T-cell (primary cell): ENCODE data around the gene LDAH. TPM values are rescaled to one million over a fixed set of nuclear protein-coding genes. Genes with fewer than 3 reads are reported as not detected.
A peak's percentile ranks its signal among the peaks of the same experiment; 100 is the strongest.

ENCODE experiments used
- ATAC-seq, 4 experiments: fragments of 200-7000 bp in 3 of 4; fragments of 150-1000 bp in 1 of 4; cut with Tn5 transposase; replicated peaks in 1 of 4; 1 replicate in 3 of 4; 2 replicates in 1 of 4; pipeline ENCODE4 v1.10.0; 2021; ENCODE audit warnings: moderate library complexity in 3 of 4, mild to moderate bottlenecking in 2 of 4, moderate number of reproducible peaks in 1 of 4
- CTCF ChIA-PET, 2 donors: fragments of 300-600 bp; sonication (Branson Sonifier 250); formaldehyde crosslinking; loops; one replicate each; lab custom pipeline; 2022; ENCODE audit warnings: antibody characterized with exemption in 2 of 2; lab: Charles Lee
- POLR2A ChIA-PET, 2 donors: fragments of 300-600 bp; sonication (Branson Sonifier 250); formaldehyde crosslinking; loops; one replicate each; lab custom pipeline; 2022; ENCODE audit warnings: antibody characterized with exemption in 2 of 2; lab: Charles Lee
- DNase-seq, 35 experiments: peaks; one replicate each; pipeline versions ENCODE4 v3.0.0 to v3.0.0-alpha.2; 2013 to 2023
- H3K27ac ChIP-seq: one replicate; pipeline ENCODE4 v1.5.1; 2013; ENCODE audit warnings: low read length
- H3K27me3 ChIP-seq, 2 experiments: replicated peaks in 1 of 2; 1 replicate in 1 of 2; 2 replicates in 1 of 2; pipeline versions ENCODE4 v1.6.1 to v1.7.0; 2013; ENCODE audit warnings: low read length in 1 of 2, mixed read lengths in 1 of 2; ENCODE audit not compliant: control insufficient read depth in 2 of 2, insufficient read depth in 2 of 2; ENCODE audit errors: extremely low read depth in 1 of 2
- H3K36me3 ChIP-seq, 2 donors: 1 replicate in 1 of 2; 2 replicates in 1 of 2; pipeline versions ENCODE4 v1.6.1 to v1.7.0; 2013; ENCODE audit warnings: low read length in 1 of 2; ENCODE audit not compliant: control insufficient read depth in 2 of 2, insufficient read depth in 1 of 2; ENCODE audit errors: extremely low read depth in 1 of 2
- H3K4me1 ChIP-seq, 2 experiments: 1 replicate in 1 of 2; 2 replicates in 1 of 2; pipeline versions ENCODE4 v1.6.1 to v1.7.0; 2013; ENCODE audit warnings: low read length in 2 of 2, mixed read lengths in 1 of 2; ENCODE audit not compliant: insufficient read depth in 2 of 2, control insufficient read depth in 1 of 2; ENCODE audit errors: extremely low read depth in 1 of 2
- H3K4me3 ChIP-seq, 2 donors: 1 replicate in 1 of 2; 2 replicates in 1 of 2; pipeline versions ENCODE4 v1.5.1 to v1.7.0; 2013; ENCODE audit warnings: mild to moderate bottlenecking in 2 of 2, low read length in 1 of 2, moderate library complexity in 1 of 2; ENCODE audit not compliant: control insufficient read depth in 1 of 2; ENCODE audit errors: extremely low read depth in 1 of 2
- H3K9me3 ChIP-seq: 2 replicates; pipeline ENCODE4 v1.7.0; 2013
- H3K27ac Mint-ChIP-seq, 2 donors: one replicate each; pipeline ENCODE4 v1.8.0; 2020 to 2021; ENCODE audit warnings: mild to moderate bottlenecking in 2 of 2, mixed read lengths in 2 of 2
- H3K27me3 Mint-ChIP-seq, 2 donors: one replicate each; pipeline ENCODE4 v1.8.0; 2021 to 2022; ENCODE audit warnings: mixed read lengths in 2 of 2
- H3K36me3 Mint-ChIP-seq: one replicate; pipeline ENCODE4 v1.8.0; 2021; ENCODE audit warnings: mixed read lengths
- H3K4me1 Mint-ChIP-seq, 3 donors: one replicate each; pipeline ENCODE4 v1.8.0; 2020 to 2022; ENCODE audit warnings: mixed read lengths in 3 of 3, mild to moderate bottlenecking in 1 of 3
- H3K4me3 Mint-ChIP-seq, 3 donors: one replicate each; pipeline ENCODE4 v1.8.0; 2020 to 2022; ENCODE audit warnings: mild to moderate bottlenecking in 3 of 3, mixed read lengths in 3 of 3, moderate library complexity in 3 of 3
- H3K9me3 Mint-ChIP-seq, 3 donors: one replicate each; pipeline ENCODE4 v1.8.0; 2020 to 2022; ENCODE audit warnings: mixed read lengths in 3 of 3
- WGBS: methylation state at CpG from one replicate; pipeline ENCODE4 v1.1.5; 2013; ENCODE audit warnings: missing lambda C conversion rate; ENCODE audit not compliant: insufficient coverage; 5-methylcytosine and 5-hydroxymethylcytosine counted together
- total RNA-seq, 35 experiments: library from RNA in 6 of 35; stranded (reverse) in 6 of 35; fragments of 120-200 nt in 1 of 35; gene quantifications; one replicate each; pipeline versions ENCODE4 v1.2.1 to v1.2.4 and lab custom pipeline; 2013 to 2026

Gene LDAH
- total RNA-seq, 5 donors from 2014 or later (not counting 1 experiment from before 2014, with no cell fraction given): 12.3 to 21.2 (median 18.1) TPM

GRCh38 chr2:20648831-20649230 lies 174.1 kb downstream of the LDAH start:
- H3K27ac ChIP-seq: no peak overlapping the region
- peaks cover 4 to 30% of the 10 kb centered on the region in 2 experiments for H3K4me1 ChIP-seq
- no peaks in the 10 kb centered on the region for H3K27me3 ChIP-seq
- ChIA-PET POLR2A (no interaction called here), CTCF (interaction anchor here in 1 of 2 donors (1.1 to 3.6 kb wide), 4 partner anchors 202 to 237 kb away, joined by 3 to 20 read pairs (median 4); partner anchors contain the start of gene RHOB)
- no peaks in the 10 kb centered on the region for H3K9me3 ChIP-seq
- Mint-ChIP-seq H3K36me3 (peaks cover 11% of the 10 kb centered on the region), H3K9me3 (no peaks in the 10 kb centered on the region), H3K27ac (no peak overlapping the region), H3K4me3 (peak overlapping the region; percentile 4 to 91 (median 14)), H3K27me3 (no peaks in the 10 kb centered on the region), H3K4me1 (peaks cover 35 to 42% (median 36%) of the 10 kb centered on the region in 3 donors)
- DNase-seq (no peak), ATAC-seq (no peak)
- H3K36me3 ChIP-seq: peaks cover 0 to 17% of the 10 kb centered on the region in 2 donors
- H3K4me3 ChIP-seq: no peak overlapping the region
- 98% methylated on average over 9 of the region's 9 CpGs for whole genome bisulfite sequencing

- Histone ChIP-seq H3K27me3 (no peaks in the 10 kb centered on the region), H3K4me3 (no peak overlapping the region), H3K36me3 (peaks cover 0 to 19% of the 10 kb centered on the region in 2 donors), H3K27ac (no peak overlapping the region), H3K9me3 (no peaks in the 10 kb centered on the region), H3K4me1 (peaks cover 4 to 30% of the 10 kb centered on the region in 2 experiments)
- Mint-ChIP-seq H3K9me3 (no peaks in the 10 kb centered on the region), H3K27ac (no peak overlapping the region), H3K4me1 (peaks cover 36 to 42% (median 38%) of the 10 kb centered on the region in 3 donors), H3K36me3 (peaks cover 16% of the 10 kb centered on the region), H3K27me3 (no peaks in the 10 kb centered on the region), H3K4me3 (no peak overlapping the region)
- no peak for DNase-seq
- ChIA-PET CTCF (interaction anchor here (0.6 to 1.4 kb wide), 2 partner anchors 199 to 204 kb away, joined by 4 read pairs; no protein-coding TSS in a partner anchor), POLR2A (no interaction called here)
- no peak for ATAC-seq
- WGBS: 100% methylated on average over 4 of the region's 4 CpGs
Measured at GRCh38 chr2:20648206-20648605, 174.7 kb downstream of the LDAH start.

- H3K36me3 Mint-ChIP-seq: peaks cover 18% of the 10 kb centered on the region
- POLR2A ChIA-PET: no interaction called here
- DNase-seq: no peak
- no peak overlapping the region for H3K27ac Mint-ChIP-seq
- no peak overlapping the region for H3K4me3 Mint-ChIP-seq
- no peaks in the 10 kb centered on the region for H3K27me3 ChIP-seq
- peaks cover 4 to 30% of the 10 kb centered on the region in 2 experiments for H3K4me1 ChIP-seq
- ATAC-seq: no peak
- CTCF ChIA-PET: interaction anchor here (0.6 to 1.4 kb wide), 3 partner anchors 198 to 235 kb away, joined by 3 to 4 read pairs (median 4); no protein-coding TSS in a partner anchor
- no peaks in the 10 kb centered on the region for H3K27me3 Mint-ChIP-seq
- 95% methylated on average over 7 of the region's 8 CpGs for WGBS
- peaks cover 39 to 42% (median 40%) of the 10 kb centered on the region in 3 donors for H3K4me1 Mint-ChIP-seq
- H3K9me3 Mint-ChIP-seq: no peaks in the 10 kb centered on the region
- peaks cover 0 to 21% of the 10 kb centered on the region in 2 donors for H3K36me3 ChIP-seq
- no peak overlapping the region for H3K4me3 ChIP-seq
- no peaks in the 10 kb centered on the region for H3K9me3 ChIP-seq
- H3K27ac ChIP-seq: no peak overlapping the region
Measured at GRCh38 chr2:20647738-20648137, 175.2 kb downstream of the LDAH start.

- H3K27me3 ChIP-seq: no peaks in the 10 kb centered on the region
- no peaks in the 10 kb centered on the region for H3K9me3 ChIP-seq
- peaks cover 18% of the 10 kb centered on the region for H3K36me3 Mint-ChIP-seq
- H3K27ac ChIP-seq: no peak overlapping the region
- ChIA-PET CTCF (interaction anchor here (1.0 to 2.0 kb wide), 3 partner anchors 9 to 234 kb away, joined by 3 to 10 read pairs (median 5); no protein-coding TSS in a partner anchor), POLR2A (interaction anchor here in 1 of 2 donors (0.8 to 1.0 kb wide), 2 partner anchors 200 to 205 kb away, joined by 3 read pairs; partner anchors contain the start of gene RHOB)
- no peak for DNase-seq
- H3K4me1 ChIP-seq: peaks cover 4 to 35% of the 10 kb centered on the region in 2 experiments
- peaks cover 0 to 21% of the 10 kb centered on the region in 2 donors for H3K36me3 ChIP-seq
- H3K27me3 Mint-ChIP-seq: no peaks in the 10 kb centered on the region
- ATAC-seq: no peak
- no peak overlapping the region for H3K4me3 ChIP-seq
- H3K9me3 Mint-ChIP-seq: no peaks in the 10 kb centered on the region
- peaks cover 42% of the 10 kb centered on the region in 3 donors for H3K4me1 Mint-ChIP-seq
- 94% methylated on average over 2 of the region's 3 CpGs for WGBS
- no peak overlapping the region for H3K27ac Mint-ChIP-seq
- H3K4me3 Mint-ChIP-seq: no peak overlapping the region
Measured at GRCh38 chr2:20647211-20647610, 175.7 kb downstream of the LDAH start.

GRCh38 chr2:20646446-20646845 lies 176.5 kb downstream of the LDAH start:
- no peaks in the 10 kb centered on the region for H3K27me3 ChIP-seq
- no peaks in the 10 kb centered on the region for H3K9me3 ChIP-seq
- ATAC-seq: no peak
- Mint-ChIP-seq H3K4me3 (no peak overlapping the region), H3K27me3 (no peaks in the 10 kb centered on the region), H3K4me1 (peaks cover 36 to 42% (median 37%) of the 10 kb centered on the region in 3 donors), H3K36me3 (peaks cover 25% of the 10 kb centered on the region), H3K27ac (no peak overlapping the region), H3K9me3 (no peaks in the 10 kb centered on the region)
- peaks cover 0 to 23% of the 10 kb centered on the region in 2 donors for H3K36me3 ChIP-seq
- ChIA-PET CTCF (interaction anchor here (1.0 to 2.0 kb wide), 3 partner anchors 8 to 233 kb away, joined by 3 to 10 read pairs (median 5); no protein-coding TSS in a partner anchor), POLR2A (interaction anchor here in 1 of 2 donors (0.8 to 1.0 kb wide), 2 partner anchors 199 to 204 kb away, joined by 3 read pairs; partner anchors contain the start of gene RHOB)
- WGBS: 86% methylated on average over 9 of the region's 20 CpGs
- no peak overlapping the region for H3K4me3 ChIP-seq
- no peak overlapping the region for H3K27ac ChIP-seq
- no peak for DNase-seq
- peaks cover 4 to 33% of the 10 kb centered on the region in 2 experiments for H3K4me1 ChIP-seq

- Mint-ChIP-seq H3K4me3 (no peak overlapping the region), H3K27ac (no peak overlapping the region), H3K36me3 (peaks cover 30% of the 10 kb centered on the region), H3K4me1 (peaks cover 32 to 38% (median 33%) of the 10 kb centered on the region in 3 donors), H3K9me3 (no peaks in the 10 kb centered on the region), H3K27me3 (no peaks in the 10 kb centered on the region)
- H3K36me3 ChIP-seq: peaks cover 2 to 24% of the 10 kb centered on the region in 2 donors
- no peak overlapping the region for H3K27ac ChIP-seq
- H3K4me1 ChIP-seq: peaks cover 4 to 30% of the 10 kb centered on the region in 2 experiments
- 94% methylated on average over 7 of the region's 10 CpGs for WGBS
- H3K9me3 ChIP-seq: no peaks in the 10 kb centered on the region
- no peaks in the 10 kb centered on the region for H3K27me3 ChIP-seq
- ATAC-seq (no peak), DNase-seq (no peak)
- no peak overlapping the region for H3K4me3 ChIP-seq
- CTCF ChIA-PET: interaction anchor here in 1 of 2 donors (2.0 kb wide), 1 partner anchor 202 kb away, joined by 10 read pairs; no protein-coding TSS in a partner anchor
- POLR2A ChIA-PET: no interaction called here
Measured at GRCh38 chr2:20645761-20646160, 177.1 kb downstream of the LDAH start.
